Measurements from ENCODE around the gene TPRN.

Gene TPRN

DNA sequence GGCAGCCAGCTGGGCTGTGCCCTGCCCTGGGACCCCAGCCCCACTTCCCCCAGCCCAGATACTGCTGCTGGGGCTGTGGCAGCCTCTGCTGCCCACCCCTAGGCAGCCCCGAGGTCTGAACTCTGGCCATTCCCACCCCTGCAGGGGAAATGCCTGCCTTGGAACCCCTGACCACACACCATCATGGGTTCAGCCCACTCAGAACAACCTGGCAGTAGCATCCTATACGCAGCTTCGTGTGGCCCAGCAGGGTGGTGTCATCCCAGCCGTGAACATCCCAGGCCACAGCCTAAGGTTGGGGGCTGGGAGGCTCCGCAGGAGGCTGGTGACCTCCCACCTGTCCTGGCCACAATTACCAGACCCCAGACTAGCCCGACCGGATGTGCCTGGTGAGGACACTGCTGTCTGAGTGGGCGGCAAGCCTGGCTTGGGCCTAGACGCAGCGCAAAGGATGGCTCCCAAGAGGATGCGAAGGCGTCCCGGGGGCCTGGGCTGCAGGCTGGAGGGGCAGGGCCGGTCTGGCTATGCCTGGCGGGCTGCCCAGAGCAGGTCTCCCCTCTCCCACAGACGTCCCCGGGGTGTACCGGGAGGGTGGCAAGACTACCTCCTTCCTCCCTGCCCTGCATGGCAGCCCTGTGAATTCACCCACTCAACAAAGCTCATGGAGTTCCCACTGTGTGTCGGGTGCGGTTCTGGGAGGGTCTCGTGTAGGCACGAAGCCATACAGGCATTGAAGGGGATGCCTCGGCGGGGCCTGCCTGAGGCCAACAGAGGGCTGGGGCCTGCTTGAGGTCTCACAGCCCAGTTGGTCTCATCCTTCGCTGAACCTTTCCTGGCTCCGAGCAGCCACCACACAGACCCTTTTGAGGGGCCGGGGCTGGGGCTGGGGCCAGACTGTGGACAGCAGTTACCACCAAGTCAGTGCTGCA, 28.7 kb upstream of the TPRN start:
- Histone ChIP-seq H3K4me1 (ENCODE audit: insufficient read depth, low read length, severe bottlenecking) (peaks cover 2% of the 10 kb centered on the region), H3K9ac (ENCODE audit: low read length) (no peak overlapping the region), H3K79me2 (ENCODE audit: insufficient read depth, low read length) (no peaks in the 10 kb centered on the region), H3K36me3 (ENCODE audit: insufficient read depth, low read length) (no peaks in the 10 kb centered on the region), H4K20me1 (ENCODE audit: insufficient read depth, low read length) (no peaks in the 10 kb centered on the region), H3F3A (ENCODE audit: insufficient read depth, low read length) (no peaks in the 10 kb centered on the region), H3K27ac (ENCODE audit: low read depth, low read length, poor library complexity, severe bottlenecking) (no peak overlapping the region), H3K27me3 (ENCODE audit: insufficient read depth, low read length) (peaks cover 12% of the 10 kb centered on the region; the same call in 1 of the 2 replicates), H3K4me2 (ENCODE audit: low read length) (no peak overlapping the region), H3K9me2 (ENCODE audit: low read depth, low read length) (no peaks in the 10 kb centered on the region), H3K9me3 (ENCODE audit: low read length) (no peaks in the 10 kb centered on the region), H3K4me3 (ENCODE audit: low read depth, low read length, poor library complexity, severe bottlenecking) (no peak overlapping the region), H2AFZ (ENCODE audit: low read length) (no peak overlapping the region)
- TF ChIP-seq EZH2 (IDR thresholded peaks at IDR 0.05; ENCODE audit: borderline replicate concordance, low read length), result no peak
- TF ChIP-seq, protein P1, sequence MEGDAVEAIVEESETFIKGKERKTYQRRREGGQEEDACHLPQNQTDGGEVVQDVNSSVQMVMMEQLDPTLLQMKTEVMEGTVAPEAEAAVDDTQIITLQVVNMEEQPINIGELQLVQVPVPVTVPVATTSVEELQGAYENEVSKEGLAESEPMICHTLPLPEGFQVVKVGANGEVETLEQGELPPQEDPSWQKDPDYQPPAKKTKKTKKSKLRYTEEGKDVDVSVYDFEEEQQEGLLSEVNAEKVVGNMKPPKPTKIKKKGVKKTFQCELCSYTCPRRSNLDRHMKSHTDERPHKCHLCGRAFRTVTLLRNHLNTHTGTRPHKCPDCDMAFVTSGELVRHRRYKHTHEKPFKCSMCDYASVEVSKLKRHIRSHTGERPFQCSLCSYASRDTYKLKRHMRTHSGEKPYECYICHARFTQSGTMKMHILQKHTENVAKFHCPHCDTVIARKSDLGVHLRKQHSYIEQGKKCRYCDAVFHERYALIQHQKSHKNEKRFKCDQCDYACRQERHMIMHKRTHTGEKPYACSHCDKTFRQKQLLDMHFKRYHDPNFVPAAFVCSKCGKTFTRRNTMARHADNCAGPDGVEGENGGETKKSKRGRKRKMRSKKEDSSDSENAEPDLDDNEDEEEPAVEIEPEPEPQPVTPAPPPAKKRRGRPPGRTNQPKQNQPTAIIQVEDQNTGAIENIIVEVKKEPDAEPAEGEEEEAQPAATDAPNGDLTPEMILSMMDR (IDR thresholded peaks at IDR 0.05; ENCODE audit: low read length), result no peak

DNA sequence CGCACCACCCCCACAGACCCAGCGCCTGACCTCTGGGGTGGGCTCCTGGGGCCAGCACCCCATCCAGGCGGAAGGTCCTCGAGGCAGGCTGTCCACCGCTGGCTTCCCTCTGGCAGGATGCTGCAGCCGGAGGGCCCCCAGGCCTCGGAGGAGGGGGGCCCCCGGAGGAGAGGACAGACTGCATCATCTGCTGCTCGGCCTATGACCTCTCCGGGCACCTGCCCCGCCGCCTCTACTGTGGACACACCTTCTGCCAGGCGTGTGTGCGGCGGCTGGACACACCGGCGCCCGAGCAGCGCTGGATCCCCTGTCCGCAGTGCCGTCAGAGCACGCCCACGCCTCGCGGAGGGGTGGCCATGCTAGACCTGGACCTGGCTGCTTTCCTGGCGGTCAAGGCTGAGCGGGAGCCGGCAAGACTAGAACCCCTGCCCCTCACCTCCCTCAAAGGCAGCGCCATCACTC, 28.0 kb upstream of the TPRN start:
- Histone ChIP-seq H3K9me3 (ENCODE audit: low read length) (no peaks in the 10 kb centered on the region), H3K27ac (ENCODE audit: low read depth, low read length, poor library complexity, severe bottlenecking) (no peak overlapping the region), H3K4me1 (ENCODE audit: insufficient read depth, low read length, severe bottlenecking) (peaks cover 7% of the 10 kb centered on the region), H2AFZ (ENCODE audit: low read length) (no peak overlapping the region), H3K9me2 (ENCODE audit: low read depth, low read length) (no peaks in the 10 kb centered on the region), H3K79me2 (ENCODE audit: insufficient read depth, low read length) (no peaks in the 10 kb centered on the region), H3K4me3 (ENCODE audit: low read depth, low read length, poor library complexity, severe bottlenecking) (no peak overlapping the region), H3K36me3 (ENCODE audit: insufficient read depth, low read length) (no peaks in the 10 kb centered on the region), H3K4me2 (ENCODE audit: low read length) (no peak overlapping the region), H4K20me1 (ENCODE audit: insufficient read depth, low read length) (no peaks in the 10 kb centered on the region), H3K27me3 (ENCODE audit: insufficient read depth, low read length) (peaks cover 12% of the 10 kb centered on the region; the same call in 1 of the 2 replicates), H3K9ac (ENCODE audit: low read length) (no peak overlapping the region), H3F3A (ENCODE audit: insufficient read depth, low read length) (no peaks in the 10 kb centered on the region)
- TF ChIP-seq, protein P1 (IDR thresholded peaks at IDR 0.05; ENCODE audit: low read length), result no peak

DNA sequence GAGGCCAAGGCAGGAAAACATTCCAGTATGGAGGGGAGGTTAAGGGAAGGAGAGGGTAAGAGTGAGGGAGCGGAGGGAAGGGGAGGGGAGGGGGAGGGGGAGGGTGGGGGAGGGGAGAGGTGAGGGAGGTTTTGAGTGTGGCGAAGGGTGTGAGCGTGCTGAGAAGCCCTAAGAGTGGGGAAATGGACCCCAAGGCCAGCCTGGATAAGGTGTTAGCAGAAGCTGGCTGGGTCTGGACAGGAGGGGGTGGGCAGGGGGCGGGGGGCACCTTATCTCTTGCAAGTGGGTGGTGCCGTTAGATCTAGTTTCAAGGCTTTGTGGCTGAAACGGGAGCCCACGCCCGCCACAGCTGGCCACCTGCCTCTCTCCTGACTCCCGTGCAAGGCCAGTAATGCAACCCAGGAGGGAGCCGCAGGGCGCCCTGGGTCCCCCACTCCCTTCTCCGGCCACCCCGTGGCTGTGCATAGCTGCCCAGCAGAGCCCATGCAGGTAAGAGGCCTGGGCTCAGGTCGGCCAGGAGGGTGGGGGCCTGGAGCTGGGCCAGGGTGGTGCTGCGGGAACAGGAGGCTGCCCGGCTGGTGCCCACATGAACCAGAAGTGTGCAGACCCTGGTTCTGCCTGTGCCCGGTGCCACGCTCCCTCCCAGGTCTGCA, 27.4 kb upstream of the TPRN start:
- H2AFZ ChIP-seq (ENCODE audit: low read length), result no peak overlapping the region
- H4K20me1 ChIP-seq (ENCODE audit: insufficient read depth, low read length), result no peaks in the 10 kb centered on the region
- H3K4me3 ChIP-seq (ENCODE audit: low read depth, low read length, poor library complexity, severe bottlenecking), result no peak overlapping the region
- no peaks in the 10 kb centered on the region for H3K36me3 ChIP-seq (ENCODE audit: insufficient read depth, low read length)
- H3K9ac ChIP-seq (ENCODE audit: low read length), result no peak overlapping the region
- H3K9me3 ChIP-seq (ENCODE audit: low read length), result no peaks in the 10 kb centered on the region
- TF ChIP-seq, protein P1 (IDR thresholded peaks at IDR 0.05; ENCODE audit: low read length), result no peak
- no peak for TF ChIP-seq EZH2 (IDR thresholded peaks at IDR 0.05; ENCODE audit: borderline replicate concordance, low read length)
- no peak overlapping the region for H3K27ac ChIP-seq (ENCODE audit: low read depth, low read length, poor library complexity, severe bottlenecking)
- H3K79me2 ChIP-seq (ENCODE audit: insufficient read depth, low read length), result no peaks in the 10 kb centered on the region
- no peaks in the 10 kb centered on the region for H3F3A ChIP-seq (ENCODE audit: insufficient read depth, low read length)
- H3K4me2 ChIP-seq (ENCODE audit: low read length), result no peak overlapping the region
- H3K9me2 ChIP-seq (ENCODE audit: low read depth, low read length), result no peaks in the 10 kb centered on the region
- H3K27me3 ChIP-seq (ENCODE audit: insufficient read depth, low read length), result peaks cover 10% of the 10 kb centered on the region; the same call in 1 of the 2 replicates
- H3K4me1 ChIP-seq (ENCODE audit: insufficient read depth, low read length, severe bottlenecking), result peaks cover 9% of the 10 kb centered on the region

Data from OCI-LY1 (cell line).